Smooth muscle cell (in vitro differentiated cells): Measurements from ENCODE around the gene CBL. TPM values are rescaled to one million over a fixed set of nuclear protein-coding genes. Genes with fewer than 3 reads are reported as not detected.

Experiments
- DNase-seq: peaks from one replicate; lab custom pipeline; 2025; ENCODE audit not compliant: unreplicated experiment; lab: John Stamatoyannopoulos, UW
- H2AFZ ChIP-seq: fragments of 200-600 bp; sonication (generic); 2 replicates; pipeline ENCODE4 v1.6.0; 2016; ENCODE audit warnings: antibody characterized with exemption, low read depth, mild to moderate bottlenecking
- H3F3A ChIP-seq: fragments of 200-600 bp; sonication (generic); 2 replicates; pipeline ENCODE4 v1.6.0; 2017; ENCODE audit warnings: antibody characterized with exemption, low read depth
- H3K27ac ChIP-seq: fragments of 200-600 bp; sonication (generic); 2 replicates; pipeline ENCODE4 v1.5.1; 2016; ENCODE audit warnings: low read depth, mild to moderate bottlenecking
- H3K27me3 ChIP-seq: fragments of 200-600 bp; sonication (generic); 2 replicates; pipeline ENCODE4 v1.6.1; 2016; ENCODE audit warnings: low read depth, mild to moderate bottlenecking
- H3K36me3 ChIP-seq: fragments of 200-600 bp; sonication (generic); 2 replicates; pipeline ENCODE4 v1.5.1; 2016; ENCODE audit warnings: low read depth
- H3K4me1 ChIP-seq: fragments of 200-600 bp; sonication (generic); 2 replicates; pipeline ENCODE4 v1.5.1; 2016; ENCODE audit warnings: low read depth
- H3K4me2 ChIP-seq: fragments of 200-600 bp; sonication (generic); 2 replicates; pipeline ENCODE4 v1.6.0; 2016; ENCODE audit warnings: mild to moderate bottlenecking
- H3K4me3 ChIP-seq: fragments of 200-600 bp; sonication (generic); 2 replicates; pipeline ENCODE4 v1.5.1; 2016; ENCODE audit warnings: mild to moderate bottlenecking
- H3K79me2 ChIP-seq: fragments of 200-600 bp; sonication (generic); 2 replicates; pipeline ENCODE4 v1.6.0; 2016; ENCODE audit warnings: low read depth, mild to moderate bottlenecking
- H3K9ac ChIP-seq: fragments of 200-600 bp; sonication (generic); 2 replicates; pipeline ENCODE4 v1.6.0; 2016; ENCODE audit warnings: low read depth
- H3K9me3 ChIP-seq: fragments of 200-600 bp; sonication (generic); replicated peaks from 2 replicates; pipeline ENCODE4 v1.5.1; 2016; ENCODE audit warnings: low read depth
- H4K20me1 ChIP-seq: fragments of 200-600 bp; sonication (generic); 2 replicates; pipeline ENCODE4 v1.6.0; 2016; ENCODE audit warnings: low read depth
- WGBS: methylation state at CpG from one replicate; pipeline ENCODE4 v1.1.7; 2016; ENCODE audit warnings: low lambda C conversion rate; 5-methylcytosine and 5-hydroxymethylcytosine counted together
- polyA plus RNA-seq: library from polyadenylated mRNA; unstranded; fragments of >200 nt; fragmentation: Nextera tagmentation; extraction: Ambion mirVana; gene quantifications from 2 replicates; pipeline ENCODE4 v1.2.1, GENCODE V29; 2016
- total RNA-seq: library from RNA; depleted of rRNA; stranded (reverse); fragments of >200 nt; gene quantifications from 2 replicates; pipeline ENCODE4 v1.2.3, GENCODE V29; 2014
- TF ChIP-seq, protein P1 (sequence below): fragments of 200-600 bp; sonication (generic); IDR thresholded peaks from 2 replicates; pipeline ENCODE4 v1.5.1; 2017; ENCODE audit warnings: borderline replicate concordance, mild to moderate bottlenecking, antibody characterized with exemption; ENCODE audit not compliant: insufficient read depth, poor library complexity, severe bottlenecking

Gene CBL
- total and polyA plus RNA-seq, 2 experiments from 2014 or later = 5.0 to 18.9 TPM

GRCh38 chr11:119339589-119340334 is 133.6 kb downstream of the CBL start:
- peak overlapping the region; percentile 98 for H3K4me2 ChIP-seq
- H3K4me1 ChIP-seq = peaks cover 43% of the 10 kb centered on the region
- H3K9ac ChIP-seq = peak overlapping the region; percentile 39
- peaks cover 12% of the 10 kb centered on the region for H3K79me2 ChIP-seq
- no peaks in the 10 kb centered on the region for H4K20me1 ChIP-seq
- H3F3A ChIP-seq = peaks cover 13% of the 10 kb centered on the region
- no peaks in the 10 kb centered on the region for H3K36me3 ChIP-seq
- TF ChIP-seq, protein P1, sequence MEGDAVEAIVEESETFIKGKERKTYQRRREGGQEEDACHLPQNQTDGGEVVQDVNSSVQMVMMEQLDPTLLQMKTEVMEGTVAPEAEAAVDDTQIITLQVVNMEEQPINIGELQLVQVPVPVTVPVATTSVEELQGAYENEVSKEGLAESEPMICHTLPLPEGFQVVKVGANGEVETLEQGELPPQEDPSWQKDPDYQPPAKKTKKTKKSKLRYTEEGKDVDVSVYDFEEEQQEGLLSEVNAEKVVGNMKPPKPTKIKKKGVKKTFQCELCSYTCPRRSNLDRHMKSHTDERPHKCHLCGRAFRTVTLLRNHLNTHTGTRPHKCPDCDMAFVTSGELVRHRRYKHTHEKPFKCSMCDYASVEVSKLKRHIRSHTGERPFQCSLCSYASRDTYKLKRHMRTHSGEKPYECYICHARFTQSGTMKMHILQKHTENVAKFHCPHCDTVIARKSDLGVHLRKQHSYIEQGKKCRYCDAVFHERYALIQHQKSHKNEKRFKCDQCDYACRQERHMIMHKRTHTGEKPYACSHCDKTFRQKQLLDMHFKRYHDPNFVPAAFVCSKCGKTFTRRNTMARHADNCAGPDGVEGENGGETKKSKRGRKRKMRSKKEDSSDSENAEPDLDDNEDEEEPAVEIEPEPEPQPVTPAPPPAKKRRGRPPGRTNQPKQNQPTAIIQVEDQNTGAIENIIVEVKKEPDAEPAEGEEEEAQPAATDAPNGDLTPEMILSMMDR = peak; percentile 99
- DNase-seq = no peak
- peak overlapping the region; percentile 66 for H3K4me3 ChIP-seq
- H2AFZ ChIP-seq = peak overlapping the region; percentile 87
- H3K27me3 ChIP-seq = peaks cover 32% of the 10 kb centered on the region
- no peak overlapping the region for H3K27ac ChIP-seq
- no peaks in the 10 kb centered on the region for H3K9me3 ChIP-seq
- 5% methylated on average over 65 of the region's 86 CpGs for WGBS

GRCh38 chr11:119340335-119341221 is 134.4 kb downstream of the CBL start, which contains the start of gene C1QTNF5:
C1QTNF5 (minus strand) TSS chr11:119340883; CDS start chr11:119340397, 486 bp downstream.
- Histone ChIP-seq H3K79me2 (peaks cover 4% of the 10 kb centered on the region), H3K27ac (no peak within 1 kb of the TSS), H3K9me3 (no peaks in the 10 kb centered on the region), H3K4me3 (peak within 1 kb of the TSS; percentile 66), H3K9ac (peak within 1 kb of the TSS; percentile 39), H3K4me2 (peak within 1 kb of the TSS; percentile 98), H3K27me3 (peaks cover 32% of the 10 kb centered on the region), H2AFZ (peak within 1 kb of the TSS; percentile 87), H3K36me3 (no peaks in the 10 kb centered on the region), H3F3A (peaks cover 13% of the 10 kb centered on the region), H3K4me1 (peaks cover 35% of the 10 kb centered on the region), H4K20me1 (no peaks in the 10 kb centered on the region)
- DNase-seq = no peak
- 7% methylated on average over 30 of the region's 53 CpGs for WGBS
- TF ChIP-seq, protein P1 = no peak

DNA sequence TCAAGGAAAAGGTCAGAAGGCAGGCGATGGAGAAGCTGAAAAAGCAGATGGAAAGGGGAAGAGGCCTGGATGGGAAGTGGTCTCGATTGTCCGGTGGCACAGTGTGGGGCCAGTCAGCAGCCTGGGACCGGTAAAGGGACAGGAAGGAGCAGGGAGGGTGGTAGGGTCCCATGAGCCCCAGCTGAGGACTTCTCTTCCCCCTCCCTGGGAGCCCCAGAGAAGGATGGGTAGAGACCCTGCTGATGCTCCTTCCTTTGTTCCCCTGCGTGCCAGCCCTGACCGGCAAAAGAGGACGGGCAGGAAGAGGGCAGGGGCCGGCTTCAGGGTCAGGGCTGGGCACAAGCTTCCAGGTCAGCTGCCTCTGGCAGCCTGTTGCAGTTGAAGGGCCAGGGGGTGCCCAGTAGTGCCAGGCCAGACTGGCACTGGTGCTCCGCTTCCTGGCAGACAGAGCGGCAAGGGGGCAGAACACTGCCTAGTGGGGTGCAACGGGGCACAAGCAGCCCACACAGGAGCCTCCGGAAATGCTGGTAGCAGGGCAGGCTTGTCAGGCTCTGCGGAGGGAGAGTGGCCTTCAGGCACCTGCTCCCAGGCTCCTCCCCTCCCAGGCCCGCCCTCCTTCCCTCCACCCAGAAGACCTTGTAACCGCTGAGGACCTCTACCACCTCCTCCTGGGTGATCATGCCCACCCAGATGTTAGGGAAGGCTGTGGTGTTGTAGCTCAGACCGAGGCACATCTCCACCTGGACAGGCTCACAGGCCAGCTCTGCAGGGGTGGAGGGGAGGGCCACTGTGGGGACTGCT is 135.3 kb downstream of the CBL start:
- H3K4me3 ChIP-seq = no peak overlapping the region
- H3K27me3 ChIP-seq = peaks cover 32% of the 10 kb centered on the region
- H3K9me3 ChIP-seq = no peaks in the 10 kb centered on the region
- WGBS = 73% methylated on average over 10 of the region's 16 CpGs
- H3K27ac ChIP-seq = no peak overlapping the region
- no peaks in the 10 kb centered on the region for H4K20me1 ChIP-seq
- TF ChIP-seq, protein P1 = no peak
- H3K9ac ChIP-seq = no peak overlapping the region
- no peaks in the 10 kb centered on the region for H3K36me3 ChIP-seq
- no peaks in the 10 kb centered on the region for H3K79me2 ChIP-seq
- peaks cover 13% of the 10 kb centered on the region for H3F3A ChIP-seq
- H2AFZ ChIP-seq = no peak overlapping the region
- peaks cover 33% of the 10 kb centered on the region for H3K4me1 ChIP-seq
- DNase-seq = no peak
- no peak overlapping the region for H3K4me2 ChIP-seq
